H9 (cell line): Measurements from ENCODE around the gene SERPINB4. TPM values are rescaled to one million over a fixed set of nuclear protein-coding genes. Genes with fewer than 3 reads are reported as not detected.

Source experiments
- DNase-seq: peaks from one replicate; pipeline ENCODE4 v3.0.0-alpha.2; 2017
- H2AFZ ChIP-seq: one replicate; pipeline ENCODE4 v1.6.1; 2013; ENCODE audit warnings: mild to moderate bottlenecking, low read length, control low read depth, moderate library complexity
- H2AK5ac ChIP-seq: 2 replicates; pipeline ENCODE4 v1.6.1; 2013; ENCODE audit warnings: low read length, control low read depth, mixed read lengths; ENCODE audit not compliant: insufficient read length
- H2BK120ac ChIP-seq: one replicate; pipeline ENCODE4 v1.6.1; 2013; ENCODE audit warnings: low read depth, mild to moderate bottlenecking, low read length, control low read depth, inconsistent platforms; ENCODE audit not compliant: poor library complexity, severe bottlenecking
- H2BK12ac ChIP-seq: 2 replicates; pipeline ENCODE4 v1.6.1; 2013; ENCODE audit warnings: low read length, control low read depth, mixed read lengths, low read depth; ENCODE audit not compliant: insufficient read length
- H2BK15ac ChIP-seq: 2 replicates; pipeline ENCODE4 v1.6.1; 2013; ENCODE audit warnings: low read depth, low read length, control low read depth
- H2BK20ac ChIP-seq: one replicate; pipeline ENCODE4 v1.6.1; 2013; ENCODE audit warnings: low read depth, mild to moderate bottlenecking, low read length, control low read depth, inconsistent platforms; ENCODE audit not compliant: poor library complexity, severe bottlenecking
- H2BK5ac ChIP-seq: 2 replicates; pipeline ENCODE4 v1.6.1; 2013; ENCODE audit warnings: low read length, control low read depth, mixed read lengths; ENCODE audit not compliant: insufficient read length
- H3K14ac ChIP-seq: 2 replicates; pipeline ENCODE4 v1.6.1; 2013; ENCODE audit warnings: low read length, control low read depth; ENCODE audit not compliant: insufficient read depth
- H3K18ac ChIP-seq: 2 replicates; pipeline ENCODE4 v1.6.1; 2013; ENCODE audit warnings: low read depth, mild to moderate bottlenecking, mixed read lengths, low read length, control low read depth; ENCODE audit not compliant: insufficient read length
- H3K23ac ChIP-seq: 2 replicates; pipeline ENCODE4 v1.6.1; 2013; ENCODE audit warnings: low read length, control low read depth, mixed read lengths, low read depth; ENCODE audit not compliant: insufficient read length
- H3K23me2 ChIP-seq: 2 replicates; pipeline ENCODE4 v1.6.1; 2013; ENCODE audit warnings: low read depth, mild to moderate bottlenecking, mixed read lengths, low read length, control low read depth; ENCODE audit not compliant: insufficient read length, poor library complexity, severe bottlenecking
- H3K27ac ChIP-seq: 2 replicates; pipeline ENCODE4 v1.5.1; 2013; ENCODE audit warnings: low read length, control low read depth, mixed read lengths, low read depth; ENCODE audit not compliant: insufficient read length
- H3K27me3 ChIP-seq: 2 replicates; pipeline ENCODE4 v1.6.1; 2013; ENCODE audit warnings: low read length, control low read depth, inconsistent platforms; ENCODE audit not compliant: insufficient read depth
- H3K4ac ChIP-seq: 2 replicates; pipeline ENCODE4 v1.6.1; 2013; ENCODE audit warnings: low read depth, mild to moderate bottlenecking, control low read depth, inconsistent platforms, low read length, moderate library complexity
- H3K4me1 ChIP-seq: 2 replicates; pipeline ENCODE4 v1.6.1; 2013; ENCODE audit warnings: low read length, control low read depth, inconsistent platforms; ENCODE audit not compliant: insufficient read depth
- H3K4me2 ChIP-seq: 2 replicates; pipeline ENCODE4 v1.6.1; 2013; ENCODE audit warnings: low read length, control low read depth, mixed read lengths; ENCODE audit not compliant: insufficient read length, insufficient read depth
- H3K56ac ChIP-seq: 2 replicates; pipeline ENCODE4 v1.6.1; 2013; ENCODE audit warnings: low read depth, mild to moderate bottlenecking, mixed read lengths, low read length, control low read depth; ENCODE audit not compliant: insufficient read length
- H3K79me1 ChIP-seq: 2 replicates; pipeline ENCODE4 v1.6.1; 2013; ENCODE audit warnings: low read depth, mild to moderate bottlenecking, moderate library complexity, low read length, control low read depth, inconsistent platforms; ENCODE audit not compliant: insufficient read depth, poor library complexity, severe bottlenecking
- H3K79me2 ChIP-seq: 2 replicates; pipeline ENCODE4 v1.6.1; 2013; ENCODE audit warnings: low read length, control low read depth, inconsistent platforms; ENCODE audit not compliant: insufficient read depth
- H3K9ac ChIP-seq: 2 replicates; pipeline ENCODE4 v1.6.1; 2013; ENCODE audit warnings: low read length, control low read depth, mixed read lengths; ENCODE audit not compliant: insufficient read length; ENCODE audit errors: extremely low read depth
- H3K9me3 ChIP-seq: one replicate; pipeline ENCODE4 v1.6.1; 2013; ENCODE audit warnings: low read depth, low read length, inconsistent platforms; ENCODE audit not compliant: control insufficient read depth
- H3T11ph ChIP-seq: one replicate; pipeline ENCODE4 v1.6.1; 2013; ENCODE audit warnings: mild to moderate bottlenecking, low read length, control low read depth, inconsistent platforms
- H4K20me1 ChIP-seq: one replicate; pipeline ENCODE4 v1.6.1; 2013; ENCODE audit not compliant: control insufficient read depth, insufficient read length, insufficient read depth
- H4K5ac ChIP-seq: 2 replicates; pipeline ENCODE4 v1.6.1; 2013; ENCODE audit warnings: low read depth, mild to moderate bottlenecking, mixed read lengths, low read length, control low read depth; ENCODE audit not compliant: insufficient read length
- H4K8ac ChIP-seq: replicated peaks from 2 replicates; pipeline ENCODE4 v1.6.1; 2013; ENCODE audit warnings: low read length, control low read depth, mixed read lengths, low read depth; ENCODE audit not compliant: insufficient read length
- H4K91ac ChIP-seq: 2 replicates; pipeline ENCODE4 v1.6.1; 2013; ENCODE audit warnings: low read depth, mild to moderate bottlenecking, moderate library complexity, mixed read lengths, low read length, control low read depth; ENCODE audit not compliant: insufficient read length
- H3K27ac Mint-ChIP-seq, 3 experiments: 2 replicates in 2 of 3; 3 replicates in 1 of 3; pipeline ENCODE4 v1.8.0; 2020 to 2021; ENCODE audit warnings: mixed read lengths in 3 of 3, mild to moderate bottlenecking in 1 of 3, moderate library complexity in 1 of 3
- H3K27me3 Mint-ChIP-seq: 2 replicates; pipeline ENCODE4 v1.8.0; 2021; ENCODE audit warnings: low read depth, mild to moderate bottlenecking, moderate library complexity, mixed read lengths
- H3K36me3 Mint-ChIP-seq, 3 experiments: 2 replicates in 2 of 3; 3 replicates in 1 of 3; pipeline ENCODE4 v1.8.0; 2020 to 2021; ENCODE audit warnings: low read depth in 3 of 3, mixed read lengths in 3 of 3; ENCODE audit not compliant: insufficient read depth in 1 of 3
- H3K4me1 Mint-ChIP-seq, 2 experiments: 2 replicates each; pipeline ENCODE4 v1.8.0; 2020; ENCODE audit warnings: mixed read lengths in 2 of 2
- H3K4me3 Mint-ChIP-seq, 2 experiments: 2 replicates in 1 of 2; 3 replicates in 1 of 2; pipeline ENCODE4 v1.8.0; 2020 to 2021; ENCODE audit warnings: mild to moderate bottlenecking in 2 of 2, mixed read lengths in 2 of 2, moderate library complexity in 1 of 2
- H3K9me3 Mint-ChIP-seq, 2 experiments: 2 replicates in 1 of 2; 3 replicates in 1 of 2; pipeline ENCODE4 v1.8.0; 2020; ENCODE audit warnings: mild to moderate bottlenecking in 2 of 2, mixed read lengths in 2 of 2, moderate library complexity in 1 of 2
- CTCF ChIP-seq: fragments of 200-600 bp; sonication (generic); conservative IDR thresholded peaks from 3 replicates; pipeline ENCODE4 v1.8.0; 2021; ENCODE audit warnings: antibody characterized with exemption, mild to moderate bottlenecking
- WGBS: extraction: QIAGEN DNeasy Blood & Tissue Kit; methylation state at CpG from one replicate; pipeline ENCODE4 v1.1.7; 2013; ENCODE audit warnings: missing lambda C conversion rate, low lambda C conversion rate, mixed read lengths; ENCODE audit not compliant: insufficient read length; ENCODE audit errors: extremely low coverage; 5-methylcytosine and 5-hydroxymethylcytosine counted together
- total RNA-seq: library from RNA; stranded (reverse); gene quantifications from 2 replicates; pipeline ENCODE4 v1.2.1, GENCODE V29; 2021

The SERPINB4 gene
- total RNA-seq, 1 experiment from 2014 or later = 4.1 TPM

GRCh38 chr18:63592471-63592870 is 51.6 kb downstream of the SERPINB4 start:
- H3K4me1 Mint-ChIP-seq = peaks cover 4 to 7% of the 10 kb centered on the region in 2 experiments; a peak in 3 of 4 replicates
- Histone ChIP-seq H3K27me3 (no peaks in the 10 kb centered on the region), H4K8ac (no peak overlapping the region), H3K23ac (no peak overlapping the region), H2BK120ac (no peak overlapping the region), H2AFZ (no peak overlapping the region), H3K27ac (no peak overlapping the region), H3K23me2 (no peaks in the 10 kb centered on the region), H3K4ac (no peak overlapping the region), H3T11ph (no peak overlapping the region), H2BK12ac (no peak overlapping the region), H3K4me1 (no peaks in the 10 kb centered on the region), H2BK15ac (no peak overlapping the region), H4K91ac (no peak overlapping the region), H3K9ac (no peak overlapping the region), H2BK5ac (no peak overlapping the region), H2AK5ac (no peak overlapping the region), H2BK20ac (no peak overlapping the region), H3K9me3 (no peaks in the 10 kb centered on the region), H3K79me2 (no peaks in the 10 kb centered on the region), H3K79me1 (no peaks in the 10 kb centered on the region), H3K4me2 (no peak overlapping the region), H3K18ac (no peak overlapping the region), H4K5ac (no peak overlapping the region), H4K20me1 (no peaks in the 10 kb centered on the region), H3K14ac (no peak overlapping the region), H3K56ac (no peak overlapping the region)
- no peaks in the 10 kb centered on the region for H3K9me3 Mint-ChIP-seq
- no peaks in the 10 kb centered on the region; the same call in 1 of the 2 replicates for H3K27me3 Mint-ChIP-seq
- DNase-seq = no peak
- no peak overlapping the region for H3K27ac Mint-ChIP-seq
- H3K36me3 Mint-ChIP-seq = no peaks in the 10 kb centered on the region
- WGBS = no CpG with 5 or more reads among the region's 1 CpG
- H3K4me3 Mint-ChIP-seq = no peak overlapping the region
- no peak for TF ChIP-seq CTCF
